Measurements from ENCODE around the gene STK39.

DNA sequence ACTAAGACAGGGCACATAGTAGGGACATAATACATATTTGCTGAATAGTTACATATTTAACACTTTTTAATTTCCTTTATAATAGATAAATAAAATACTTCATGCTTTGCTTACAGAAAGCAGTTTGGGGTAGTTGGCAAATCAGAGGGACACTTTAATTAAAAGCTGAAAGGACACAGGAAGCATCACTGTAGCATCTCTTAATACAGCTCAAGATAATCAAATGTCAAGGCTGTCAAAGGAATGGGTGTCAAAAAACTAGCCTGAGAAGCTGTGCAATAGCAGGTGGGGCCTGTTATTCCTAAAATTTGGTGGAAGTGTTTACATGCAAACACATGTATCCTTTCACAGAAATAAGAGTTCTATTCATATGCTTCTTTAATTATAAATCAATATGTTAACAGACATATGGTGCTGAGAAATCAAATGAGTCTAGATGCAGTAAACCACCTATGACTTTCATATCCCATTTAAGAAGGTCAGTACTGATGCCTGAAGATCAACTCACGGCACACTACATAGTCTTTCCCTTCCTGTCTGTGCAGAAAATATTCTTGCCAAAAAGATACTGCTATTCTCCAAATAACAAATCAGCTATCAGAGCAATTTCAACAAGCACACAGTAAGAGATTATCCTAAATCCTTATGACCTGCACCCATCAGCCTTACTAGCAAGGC, 174.6 kb downstream of the STK39 start:
- TF ChIP-seq, protein P1, sequence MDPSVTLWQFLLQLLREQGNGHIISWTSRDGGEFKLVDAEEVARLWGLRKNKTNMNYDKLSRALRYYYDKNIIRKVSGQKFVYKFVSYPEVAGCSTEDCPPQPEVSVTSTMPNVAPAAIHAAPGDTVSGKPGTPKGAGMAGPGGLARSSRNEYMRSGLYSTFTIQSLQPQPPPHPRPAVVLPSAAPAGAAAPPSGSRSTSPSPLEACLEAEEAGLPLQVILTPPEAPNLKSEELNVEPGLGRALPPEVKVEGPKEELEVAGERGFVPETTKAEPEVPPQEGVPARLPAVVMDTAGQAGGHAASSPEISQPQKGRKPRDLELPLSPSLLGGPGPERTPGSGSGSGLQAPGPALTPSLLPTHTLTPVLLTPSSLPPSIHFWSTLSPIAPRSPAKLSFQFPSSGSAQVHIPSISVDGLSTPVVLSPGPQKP (IDR thresholded peaks at IDR 0.05; ENCODE audit: borderline replicate concordance, low read depth, low read length): no peak
- TF ChIP-seq RCOR1 (IDR thresholded peaks at IDR 0.05; ENCODE audit: insufficient replicate concordance, low read length) (no peak), FOS (IDR thresholded peaks at IDR 0.05; ENCODE audit: low read depth, low read length) (no peak)
- TF ChIP-seq, protein P2, sequence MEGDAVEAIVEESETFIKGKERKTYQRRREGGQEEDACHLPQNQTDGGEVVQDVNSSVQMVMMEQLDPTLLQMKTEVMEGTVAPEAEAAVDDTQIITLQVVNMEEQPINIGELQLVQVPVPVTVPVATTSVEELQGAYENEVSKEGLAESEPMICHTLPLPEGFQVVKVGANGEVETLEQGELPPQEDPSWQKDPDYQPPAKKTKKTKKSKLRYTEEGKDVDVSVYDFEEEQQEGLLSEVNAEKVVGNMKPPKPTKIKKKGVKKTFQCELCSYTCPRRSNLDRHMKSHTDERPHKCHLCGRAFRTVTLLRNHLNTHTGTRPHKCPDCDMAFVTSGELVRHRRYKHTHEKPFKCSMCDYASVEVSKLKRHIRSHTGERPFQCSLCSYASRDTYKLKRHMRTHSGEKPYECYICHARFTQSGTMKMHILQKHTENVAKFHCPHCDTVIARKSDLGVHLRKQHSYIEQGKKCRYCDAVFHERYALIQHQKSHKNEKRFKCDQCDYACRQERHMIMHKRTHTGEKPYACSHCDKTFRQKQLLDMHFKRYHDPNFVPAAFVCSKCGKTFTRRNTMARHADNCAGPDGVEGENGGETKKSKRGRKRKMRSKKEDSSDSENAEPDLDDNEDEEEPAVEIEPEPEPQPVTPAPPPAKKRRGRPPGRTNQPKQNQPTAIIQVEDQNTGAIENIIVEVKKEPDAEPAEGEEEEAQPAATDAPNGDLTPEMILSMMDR (conservative IDR thresholded peaks at IDR 0.05; ENCODE audit: low read depth, low read length): no peak
